ENCODE measurements around the gene PDXDC1.
A peak's percentile ranks its signal among the peaks of the same experiment; 100 is the strongest.
"Not testable (repeated sequence)": the region's sequence is repeated elsewhere in the genome, so short reads cannot be mapped to it uniquely, and the experiment has no call there.

PDXDC1 gene

GRCh38 chr16:15071013-15071412 lies 96.2 kb downstream of the PDXDC1 start:
- DNase-seq (ENCODE audit: low read depth) = not testable (repeated sequence)

DNA sequence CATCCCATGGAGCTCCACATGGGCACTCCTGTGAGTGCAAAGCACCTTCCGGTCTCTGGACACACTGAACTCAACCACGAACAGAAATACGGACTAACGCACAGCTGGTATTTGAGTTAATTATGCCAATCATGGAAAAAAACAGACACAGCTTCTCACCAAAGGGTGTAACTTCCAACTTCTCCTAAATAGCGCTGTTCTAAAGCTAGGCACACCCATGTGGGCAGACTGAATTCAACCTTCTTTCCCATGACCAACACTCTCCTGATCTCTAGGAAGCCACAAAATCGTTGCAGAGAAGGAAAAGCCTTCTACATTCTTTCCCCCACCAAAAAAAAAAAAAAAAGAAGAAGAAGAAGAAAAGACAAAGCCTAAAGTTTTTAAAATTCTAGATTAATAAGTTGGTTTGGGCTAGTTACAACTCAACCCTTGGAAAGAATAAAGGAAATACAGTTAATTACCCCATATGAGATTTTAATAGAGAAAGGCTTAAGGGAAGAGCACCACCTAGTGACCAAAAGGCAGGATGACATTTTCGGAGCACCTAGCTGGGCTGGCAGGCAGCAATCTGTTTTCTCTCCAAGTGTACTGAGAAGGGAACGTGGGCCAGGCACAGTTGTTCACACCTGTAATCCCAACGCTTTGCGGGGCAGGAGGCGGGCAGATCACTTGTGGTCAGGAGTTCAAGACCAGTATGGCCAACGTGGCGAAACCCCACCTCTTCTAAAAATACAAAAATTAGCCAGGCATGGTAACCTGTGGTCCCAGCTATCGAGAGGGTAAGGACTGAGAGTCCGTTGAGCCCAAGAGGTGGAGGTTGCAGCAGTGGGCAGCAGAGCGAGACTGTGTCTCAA lies 97.3 kb downstream of the PDXDC1 start:
- DNase-seq (ENCODE audit: low read depth) = not testable (repeated sequence)

GRCh38 chr16:15073101-15073500 lies 98.3 kb downstream of the PDXDC1 start:
- DNase-seq (ENCODE audit: low read depth) = no peak

GRCh38 chr16:15076161-15076560 lies 101.3 kb downstream of the PDXDC1 start:
- not testable (repeated sequence) for DNase-seq (ENCODE audit: low read depth)

- DNase-seq (ENCODE audit: low read depth) = not testable (repeated sequence)
Observed at GRCh38 chr16:15080883-15081282, 106.1 kb downstream of the PDXDC1 start.

DNA sequence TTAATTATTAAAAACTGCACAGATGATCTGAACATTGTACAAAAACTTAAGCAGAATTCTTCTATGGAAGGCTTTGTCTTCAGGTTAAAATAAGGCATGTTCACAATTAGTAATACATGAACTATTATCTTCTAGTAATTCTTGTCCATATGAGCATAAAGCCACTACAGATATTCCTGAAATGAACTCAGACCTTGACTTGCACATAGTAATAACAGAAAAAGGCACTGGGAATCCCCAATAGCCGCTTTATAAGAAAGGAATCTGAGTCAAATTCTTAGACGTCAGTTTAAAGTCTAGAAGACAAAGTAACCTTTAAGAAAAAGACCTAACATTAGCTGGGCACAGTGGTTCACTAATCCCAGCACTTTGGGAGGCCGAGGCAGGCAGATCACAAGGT lies 108.0 kb downstream of the PDXDC1 start:
- not testable (repeated sequence) for DNase-seq (ENCODE audit: low read depth)

DNA sequence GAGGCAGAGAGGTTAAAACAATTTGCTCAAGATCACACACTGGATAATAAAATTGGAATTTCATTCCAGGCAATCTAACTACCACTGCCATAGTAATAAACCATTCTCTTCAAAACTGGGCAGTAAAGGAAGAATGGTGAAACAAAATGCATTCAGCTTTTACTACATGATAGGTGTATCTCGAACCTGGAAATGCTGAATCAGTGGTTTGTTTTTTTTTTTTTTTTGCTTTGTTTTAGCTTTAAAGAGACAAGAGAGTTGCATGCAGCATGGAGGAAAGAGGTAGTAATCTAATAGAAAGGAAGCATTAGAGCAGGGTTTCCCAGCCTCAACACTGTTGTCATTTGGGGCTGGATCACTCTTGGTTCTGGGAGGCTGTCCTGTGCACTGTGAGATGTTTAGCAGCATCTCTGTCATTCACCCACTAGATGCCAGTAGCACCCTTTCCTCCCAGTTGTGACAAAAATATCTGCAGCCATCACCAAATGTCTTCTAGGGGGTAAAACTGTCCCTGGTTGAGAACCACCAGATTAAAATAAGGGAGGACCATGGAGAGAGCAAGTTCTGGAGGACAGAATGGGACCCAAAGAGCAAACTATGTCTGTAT lies 115.9 kb downstream of the PDXDC1 start:
- DNase-seq (ENCODE audit: low read depth) = not testable (repeated sequence)

DNA sequence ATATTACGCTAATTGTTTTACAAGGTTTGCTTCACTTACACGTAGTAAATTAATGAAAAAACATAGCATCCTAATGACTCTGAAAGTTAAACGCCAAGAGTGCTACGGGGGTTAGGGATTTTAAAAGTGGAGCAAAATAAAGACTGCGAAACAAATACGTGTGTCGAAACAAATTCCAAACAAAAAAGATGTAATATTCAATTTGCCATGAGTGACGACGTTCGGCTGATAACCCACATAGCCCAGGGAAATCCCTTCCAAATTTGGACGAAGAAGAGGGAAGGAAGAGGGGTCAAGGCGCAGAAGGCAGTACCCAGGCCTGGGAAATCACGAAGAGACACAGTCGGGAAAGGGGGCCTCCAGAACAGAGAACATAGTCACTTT lies 118.7 kb downstream of the PDXDC1 start:
- not testable (repeated sequence) for DNase-seq (ENCODE audit: low read depth)

GRCh38 chr16:15093955-15094827 lies 119.4 kb downstream of the PDXDC1 start, which contains the start of gene RRN3:
TSS of gene RRN3 (minus strand) at chr16:15094272. CDS start at chr16:15094233, 39 bp downstream.
- DNase-seq (ENCODE audit: low read depth) = peak; percentile 56

GRCh38 chr16:15096583-15096972 lies 121.8 kb downstream of the PDXDC1 start:
- DNase-seq (ENCODE audit: low read depth) = not testable (repeated sequence)

GRCh38 chr16:15099366-15099909 lies 124.6 kb downstream of the PDXDC1 start:
- not testable (repeated sequence) for DNase-seq (ENCODE audit: low read depth)

GRCh38 chr16:15100372-15100987 lies 125.7 kb downstream of the PDXDC1 start:
- not testable (repeated sequence) for DNase-seq (ENCODE audit: low read depth)

DNA sequence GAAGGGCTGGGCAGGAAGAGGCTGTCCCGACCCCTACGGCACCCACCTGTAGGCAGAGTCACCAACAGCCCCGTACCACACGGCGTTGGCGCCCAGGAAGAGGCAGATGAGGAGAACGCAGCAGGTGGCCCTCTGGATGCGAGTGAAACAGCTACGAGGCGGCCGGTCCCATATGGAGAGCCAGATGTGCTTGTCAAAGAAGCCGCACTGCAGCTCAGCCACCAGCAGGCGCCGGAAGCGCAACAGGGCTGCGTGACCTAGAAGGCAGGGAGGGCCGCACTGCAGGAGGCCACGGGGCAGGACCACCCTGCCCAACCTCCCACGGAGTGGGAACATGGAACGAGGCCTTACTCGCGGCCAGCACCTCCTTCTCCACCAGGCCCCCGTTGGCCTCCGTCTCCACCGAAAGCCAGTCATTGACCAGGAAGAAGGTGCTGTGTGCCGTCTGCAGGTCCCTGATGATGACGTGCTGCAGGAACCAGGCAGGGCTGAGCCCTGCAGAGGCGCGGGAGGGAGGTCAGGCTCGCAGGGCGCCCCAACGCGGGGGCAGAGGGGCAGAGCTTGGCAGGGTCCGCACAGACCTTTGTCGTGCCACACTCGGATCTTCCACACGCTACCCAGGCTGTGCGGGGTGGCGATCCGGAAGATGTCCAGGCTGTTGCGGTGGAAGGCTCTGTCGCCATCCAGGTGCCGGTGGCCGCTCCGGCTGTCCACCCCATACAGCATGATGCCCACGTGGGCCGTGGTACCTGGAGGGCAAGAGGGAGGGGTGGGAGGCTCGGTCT lies 153.0 kb downstream of the PDXDC1 start:
- DNase-seq (ENCODE audit: low read depth) = not testable (repeated sequence)

- DNase-seq (ENCODE audit: low read depth) = not testable (repeated sequence)
Observed at GRCh38 chr16:15130256-15130932, 155.6 kb downstream of the PDXDC1 start.

DNA sequence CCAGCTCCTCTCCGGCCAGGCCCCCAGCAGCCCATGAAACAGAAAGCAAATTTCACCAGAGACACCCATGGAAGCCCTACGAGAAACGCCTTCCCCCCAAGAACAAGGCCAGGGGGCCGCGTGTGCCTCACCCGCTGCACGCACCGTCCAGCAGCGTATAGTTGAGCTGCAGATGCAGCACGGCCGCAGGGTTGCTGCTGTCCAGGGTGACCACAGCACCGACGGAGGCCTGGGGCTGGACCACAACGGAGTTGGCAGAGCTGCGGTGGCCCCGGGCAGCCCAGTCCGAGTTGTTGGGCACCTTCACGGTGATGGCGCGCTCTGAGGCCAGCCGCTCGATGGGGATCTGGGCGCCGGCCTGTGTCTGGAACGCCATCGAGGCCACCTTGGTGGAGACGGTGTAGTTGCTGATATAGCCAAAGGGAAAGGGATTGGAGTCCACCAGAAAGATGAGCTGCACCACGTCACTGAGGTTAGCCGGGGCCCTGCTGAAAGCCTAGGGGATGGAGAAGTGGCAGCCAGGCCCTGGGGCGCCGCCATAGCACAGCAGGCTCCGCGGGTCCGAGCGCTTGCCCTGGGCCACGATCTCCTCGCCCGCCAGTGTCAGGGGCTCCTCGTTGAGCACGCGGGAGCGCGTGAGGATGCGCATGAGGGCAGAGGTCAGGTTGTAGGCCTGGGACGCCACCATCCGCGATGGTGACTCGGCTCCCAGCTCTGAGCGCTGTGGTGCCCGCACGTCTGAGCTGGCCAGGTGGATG lies 156.3 kb downstream of the PDXDC1 start:
- not testable (repeated sequence) for DNase-seq (ENCODE audit: low read depth)

- DNase-seq (ENCODE audit: low read depth) = not testable (repeated sequence)
Observed at GRCh38 chr16:15132719-15133428, 158.0 kb downstream of the PDXDC1 start.

DNA sequence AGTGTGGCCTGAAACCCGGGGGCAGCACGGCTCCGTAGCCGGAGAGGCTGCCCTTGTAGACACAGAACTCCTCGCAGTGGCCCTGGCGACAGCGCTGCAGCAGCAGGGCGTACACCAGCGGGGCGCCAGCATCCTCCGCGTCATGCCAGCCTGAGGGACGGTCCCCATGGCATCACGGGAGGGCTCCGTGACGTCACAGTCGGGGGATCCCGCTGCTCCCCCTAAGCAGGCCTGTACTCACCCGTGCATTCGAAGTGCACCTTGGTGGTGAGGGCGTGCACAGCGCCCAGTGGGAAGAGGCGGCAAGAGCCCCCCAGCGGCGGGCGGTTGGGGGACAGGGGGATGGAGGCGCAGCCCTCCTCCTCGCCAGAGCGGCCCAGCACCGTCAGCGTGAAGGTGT lies 158.7 kb downstream of the PDXDC1 start:
- not testable (repeated sequence) for DNase-seq (ENCODE audit: low read depth)

GRCh38 chr16:15134752-15135482 lies 160.1 kb downstream of the PDXDC1 start:
- DNase-seq (ENCODE audit: low read depth) = not testable (repeated sequence)
